KBM-7 (cell line): ENCODE results near the gene RARS2.
A peak's percentile ranks its signal among the peaks of the same experiment; 100 is the strongest.
"Not testable (repeated sequence)": the region's sequence is repeated elsewhere in the genome, so short reads cannot be mapped to it uniquely, and the experiment has no call there.

Source experiments
- DNase-seq: peaks from one replicate; pipeline ENCODE4 v3.0.0-alpha.2; 2015
- in situ Hi-C: fragments of 300-500 bp; cut with MboI; formaldehyde crosslinking; loops from 2 replicates; pipeline ENCODE4 v1.14.3; 2020; ENCODE audit warnings: low sequenced_read_pairs, low pct_unique_long_range_greater_than_20kb, mixed read lengths

The RARS2 gene, protein sequence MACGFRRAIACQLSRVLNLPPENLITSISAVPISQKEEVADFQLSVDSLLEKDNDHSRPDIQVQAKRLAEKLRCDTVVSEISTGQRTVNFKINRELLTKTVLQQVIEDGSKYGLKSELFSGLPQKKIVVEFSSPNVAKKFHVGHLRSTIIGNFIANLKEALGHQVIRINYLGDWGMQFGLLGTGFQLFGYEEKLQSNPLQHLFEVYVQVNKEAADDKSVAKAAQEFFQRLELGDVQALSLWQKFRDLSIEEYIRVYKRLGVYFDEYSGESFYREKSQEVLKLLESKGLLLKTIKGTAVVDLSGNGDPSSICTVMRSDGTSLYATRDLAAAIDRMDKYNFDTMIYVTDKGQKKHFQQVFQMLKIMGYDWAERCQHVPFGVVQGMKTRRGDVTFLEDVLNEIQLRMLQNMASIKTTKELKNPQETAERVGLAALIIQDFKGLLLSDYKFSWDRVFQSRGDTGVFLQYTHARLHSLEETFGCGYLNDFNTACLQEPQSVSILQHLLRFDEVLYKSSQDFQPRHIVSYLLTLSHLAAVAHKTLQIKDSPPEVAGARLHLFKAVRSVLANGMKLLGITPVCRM

DNA sequence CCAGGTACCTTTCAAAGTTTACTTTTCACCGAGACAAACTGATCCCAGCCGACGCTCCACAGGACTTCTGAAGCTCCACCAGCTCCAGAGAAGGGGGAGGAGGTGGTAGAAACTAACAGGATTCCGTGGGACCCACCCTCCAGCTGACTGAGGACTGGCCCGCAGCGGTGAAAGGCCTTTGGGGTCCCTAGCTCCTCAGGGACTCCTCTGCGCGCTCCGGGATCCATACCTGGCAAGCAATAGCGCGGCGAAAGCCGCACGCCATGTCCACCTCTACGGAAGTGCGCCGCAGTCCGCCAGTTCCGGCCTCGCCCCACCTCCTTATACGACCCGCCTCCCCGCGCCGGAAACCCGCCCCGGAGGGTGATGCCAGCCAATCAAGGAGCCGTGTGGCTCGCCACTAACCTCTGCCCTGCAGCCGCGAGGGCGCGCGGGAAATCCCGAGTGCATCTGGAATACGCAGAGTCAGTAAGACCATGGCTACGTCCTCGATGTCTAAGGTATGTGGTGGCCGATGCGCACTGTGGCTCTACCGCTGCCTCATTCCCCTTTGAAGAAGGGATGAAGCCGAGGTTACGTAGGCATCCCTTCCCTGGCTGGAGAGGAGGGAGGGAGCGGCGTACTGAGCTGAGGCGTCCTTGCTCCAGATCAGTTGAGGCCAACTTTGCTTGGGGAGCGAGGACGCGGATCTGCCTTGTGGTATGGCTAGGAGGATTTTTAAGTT lies at the start of gene RARS2, which contains the start of gene ORC3:
TSS of gene RARS2 (minus strand) at position 295 of the 724 bp plus-strand sequence. CDS start at position 265, 30 bp downstream.
TSS of gene ORC3 (plus strand) at position 443 of the 724 bp plus-strand sequence. CDS start at position 477, 34 bp downstream.
- DNase-seq: peak; percentile 95
- in situ Hi-C loops: no loop called here

DNA sequence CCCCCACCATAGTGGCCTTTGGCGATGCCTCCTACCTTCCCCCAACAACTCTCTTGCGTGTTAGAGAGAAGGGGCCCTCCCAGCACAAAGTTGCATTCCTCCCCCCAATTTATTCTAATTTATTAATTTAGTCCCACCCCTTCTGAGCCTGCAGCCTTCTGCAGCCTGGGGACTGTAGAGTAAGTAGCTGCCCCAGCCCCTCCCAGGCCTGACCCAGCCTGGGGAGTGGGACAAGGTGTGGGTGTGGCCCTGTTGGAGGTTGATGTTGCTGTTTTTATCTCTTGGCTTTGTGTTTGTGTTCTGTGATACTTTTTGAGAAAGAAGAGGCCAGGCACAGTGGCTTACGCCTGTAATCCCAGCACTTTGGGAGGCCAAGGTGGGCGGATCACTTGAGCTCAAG lies 49.6 kb upstream of the RARS2 start:
- in situ Hi-C loops: no loop called here
- DNase-seq: no peak

DNA sequence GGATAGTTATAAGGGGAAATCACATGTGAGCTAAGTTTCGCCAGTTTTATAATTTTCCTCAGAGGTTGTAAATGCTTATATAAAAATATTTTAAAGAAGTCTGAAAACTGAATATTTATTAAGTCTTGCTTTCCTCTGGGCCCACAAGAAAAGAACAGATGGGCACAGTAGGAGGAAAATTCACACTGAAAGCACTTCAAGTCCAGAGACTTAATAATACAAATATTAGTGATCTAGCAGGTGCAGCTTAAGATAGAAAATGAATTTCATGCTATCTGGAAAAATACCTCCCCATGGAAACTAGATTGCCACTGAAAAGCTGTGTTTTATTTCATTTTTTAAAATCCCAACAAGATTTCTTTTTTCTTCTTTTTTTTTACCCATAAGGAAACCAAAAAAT lies 47.3 kb upstream of the RARS2 start:
- no peak for DNase-seq
- in situ Hi-C loops: no loop called here

DNA sequence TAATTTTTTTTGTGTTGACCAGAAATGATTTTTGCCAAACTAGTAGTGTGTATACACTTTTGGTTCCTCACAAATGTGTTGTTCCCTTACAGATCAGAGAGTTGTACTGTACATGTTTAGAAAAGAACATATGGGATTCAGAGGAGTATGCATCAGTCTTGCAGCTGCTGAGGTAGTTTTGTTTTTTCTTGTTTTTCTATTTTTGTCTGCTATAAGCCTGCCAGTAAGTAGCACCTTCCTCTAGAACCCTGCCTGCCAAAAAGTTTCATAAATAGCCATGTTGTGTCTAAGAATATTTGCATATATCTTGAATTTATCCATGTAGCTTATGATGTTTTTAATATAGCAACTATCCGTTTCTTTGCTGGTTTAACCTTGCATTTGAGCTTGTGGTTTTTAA lies 46.5 kb upstream of the RARS2 start:
- in situ Hi-C loops: no loop called here
- no peak for DNase-seq

DNA sequence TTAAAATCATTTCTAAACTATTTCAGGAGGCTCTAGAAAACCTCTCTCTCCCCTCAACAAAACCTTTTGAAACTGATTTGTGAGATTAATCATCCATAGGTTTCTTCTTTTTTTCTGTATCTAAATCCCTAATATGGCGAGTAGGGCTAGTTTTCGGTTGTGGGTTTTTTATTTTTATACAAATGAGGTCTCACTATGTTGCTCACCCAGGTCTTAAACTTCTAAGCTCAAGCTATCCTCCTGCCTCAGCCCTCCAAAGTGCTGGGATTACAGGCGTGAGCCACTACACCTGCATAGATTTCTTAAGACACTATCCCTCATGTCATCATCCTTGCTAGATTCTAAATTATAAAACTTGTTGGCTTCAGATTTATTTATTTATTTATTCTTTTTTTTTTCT lies 44.1 kb upstream of the RARS2 start:
- no peak for DNase-seq
- in situ Hi-C loops: no loop called here

DNA sequence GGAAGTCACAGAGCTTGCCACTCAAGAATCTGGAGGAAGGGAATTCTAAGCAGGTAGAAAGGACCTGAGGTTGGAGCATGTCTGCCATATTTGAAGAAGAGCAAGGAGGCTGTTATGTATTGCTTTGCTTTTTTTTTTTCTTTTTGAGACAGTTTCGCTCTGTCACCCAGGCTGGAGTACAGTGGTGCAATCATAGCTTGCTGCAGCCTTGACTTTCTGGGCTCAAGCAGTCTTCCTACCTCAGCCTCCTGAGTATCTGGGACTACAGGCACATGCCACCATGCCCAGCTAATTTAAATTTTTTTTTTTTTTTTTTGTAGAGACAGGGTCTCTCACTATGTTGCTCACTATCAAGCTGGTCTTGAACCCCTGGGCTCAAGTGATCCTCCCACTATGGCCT lies 41.0 kb upstream of the RARS2 start:
- no peak for DNase-seq
- in situ Hi-C loops: no loop called here

DNA sequence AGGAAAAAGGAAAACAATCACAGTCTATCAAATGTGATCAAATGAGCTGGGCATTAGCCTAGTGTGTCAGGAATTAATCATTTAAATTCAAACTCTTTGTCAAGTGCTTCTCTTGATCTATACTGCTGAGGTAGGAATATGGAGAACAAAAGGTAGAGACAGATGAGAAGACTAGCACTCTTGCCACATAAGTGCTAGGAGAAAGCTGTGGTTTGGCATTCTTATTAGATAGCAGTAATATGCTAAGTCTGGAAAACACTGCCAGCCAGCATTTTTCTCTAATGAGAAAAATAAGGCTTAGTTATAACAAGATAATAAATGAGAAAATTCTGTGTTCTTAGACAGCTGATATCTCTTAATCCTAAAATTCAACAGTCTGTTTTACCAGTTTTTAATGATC lies 39.1 kb upstream of the RARS2 start:
- DNase-seq: no peak

DNA sequence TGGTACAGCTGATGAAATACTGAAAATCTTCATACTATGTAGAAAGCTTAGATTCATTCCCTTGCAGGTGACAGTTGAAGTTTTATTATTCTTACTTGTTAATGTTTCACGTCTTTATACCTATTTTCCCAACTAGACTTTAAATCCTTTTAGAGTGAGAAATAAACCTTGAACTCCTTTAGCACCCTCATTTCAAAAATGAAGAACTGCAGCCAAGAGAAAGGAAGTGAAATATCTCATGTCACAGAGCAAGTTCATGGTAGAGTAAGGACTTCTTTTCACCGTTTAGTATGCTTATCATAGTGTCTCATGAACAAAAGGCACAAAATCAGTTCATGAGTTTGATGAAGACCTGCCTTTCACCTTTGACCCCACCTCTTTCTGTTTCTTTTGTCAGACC lies 38.6 kb upstream of the RARS2 start:
- no peak for DNase-seq
- in situ Hi-C loops: no loop called here

More for the DNA sequence above, 39.1 kb upstream of the RARS2 start:
- in situ Hi-C loops: no loop called here

DNA sequence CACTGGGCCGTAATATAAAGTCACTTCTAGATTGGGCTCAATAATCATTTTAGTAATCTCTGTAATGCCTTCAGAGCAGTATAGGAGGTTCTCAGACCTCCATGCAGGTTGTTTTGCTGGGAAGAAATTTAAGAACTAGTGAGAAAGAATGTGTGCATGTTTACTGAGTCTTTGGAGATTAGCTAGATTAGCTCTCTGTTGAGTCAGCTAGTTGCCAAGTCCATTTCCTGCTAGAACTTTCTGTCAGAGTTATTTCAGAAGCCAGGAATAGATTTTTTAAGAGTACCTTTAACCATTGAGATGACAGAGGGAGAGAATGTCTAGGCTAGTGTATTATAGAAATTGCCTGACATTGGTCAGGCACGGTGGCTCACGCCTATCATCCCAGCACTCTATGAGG lies 33.5 kb upstream of the RARS2 start:
- in situ Hi-C loops: no loop called here
- no peak for DNase-seq

DNA sequence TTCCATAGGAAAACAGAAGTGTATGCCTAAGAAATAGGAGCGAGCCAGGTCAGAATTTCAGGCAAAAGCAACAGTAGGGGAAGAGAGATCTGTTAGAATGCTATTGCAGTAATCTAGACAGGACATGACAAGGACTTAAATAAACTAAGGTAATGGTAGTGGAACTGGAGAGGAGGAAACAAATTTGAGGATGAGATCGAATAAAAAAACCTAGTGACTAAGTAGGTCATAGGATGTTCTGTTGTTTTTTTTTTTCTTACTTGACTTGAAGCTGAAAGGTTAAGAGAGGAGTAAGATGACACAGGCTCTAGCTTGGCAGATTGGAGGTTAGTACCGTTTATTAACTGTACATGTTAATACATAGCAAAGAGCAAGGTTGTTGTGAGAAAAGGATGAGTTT lies 28.7 kb upstream of the RARS2 start:
- in situ Hi-C loops: no loop called here
- DNase-seq: no peak

DNA sequence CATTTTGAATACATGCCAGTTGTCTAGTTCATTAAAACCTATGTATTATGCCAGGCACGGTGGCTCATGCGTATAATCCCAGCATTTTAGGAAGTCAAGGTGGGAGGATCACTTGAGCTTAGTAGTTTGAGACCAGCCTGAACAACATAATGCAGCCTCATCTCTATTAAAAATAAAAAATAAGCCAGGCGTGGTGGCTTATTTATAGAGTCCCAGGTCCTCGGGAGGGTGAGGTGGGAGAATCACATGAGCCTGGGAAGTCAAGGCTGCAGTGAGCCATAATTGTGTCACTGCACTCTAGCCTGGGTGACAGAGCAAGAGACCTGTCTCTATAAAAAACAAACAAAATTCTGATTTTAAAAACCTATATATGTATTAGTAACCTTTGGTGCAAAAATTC lies 27.6 kb upstream of the RARS2 start:
- in situ Hi-C loops: no loop called here
- no peak for DNase-seq

DNA sequence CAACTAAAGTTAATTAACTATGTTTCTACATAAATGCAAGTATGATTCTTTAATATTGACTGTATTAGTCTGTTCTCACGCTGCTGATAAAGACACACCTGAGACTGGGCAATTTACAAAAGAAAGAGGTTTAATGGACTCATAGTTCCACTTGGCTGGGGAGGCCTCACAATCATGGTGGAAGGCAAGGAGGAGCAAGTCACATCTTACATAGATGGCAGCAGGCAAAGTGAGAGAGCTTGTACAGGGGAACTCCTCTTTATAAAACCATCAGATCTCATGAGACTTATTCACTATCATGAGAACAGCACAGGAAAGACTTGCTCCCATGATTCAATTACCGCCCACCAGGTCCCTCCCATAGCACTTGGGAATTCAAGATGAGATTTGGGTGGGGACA lies 23.2 kb upstream of the RARS2 start:
- DNase-seq, in situ Hi-C loops: not testable (repeated sequence)

DNA sequence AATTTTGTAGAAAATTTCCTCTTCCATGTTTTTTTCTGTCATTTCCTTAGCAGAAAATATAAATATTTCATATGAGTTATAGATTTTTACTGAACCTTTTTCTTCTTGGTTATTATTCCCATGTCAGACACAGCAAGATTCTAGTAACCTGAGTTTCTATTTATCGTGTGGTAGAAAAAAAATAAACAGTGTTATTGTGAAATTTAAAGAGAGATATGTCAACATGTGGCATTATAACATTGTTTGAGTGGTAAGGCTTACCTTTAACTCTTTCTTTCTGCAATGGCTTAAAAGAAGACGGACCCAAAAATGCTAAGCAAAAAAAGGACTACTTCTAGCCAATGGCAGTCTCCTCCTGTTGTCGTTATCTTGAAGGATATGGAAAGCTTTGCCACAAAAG lies 19.0 kb upstream of the RARS2 start:
- in situ Hi-C loops: no loop called here
- no peak for DNase-seq

DNA sequence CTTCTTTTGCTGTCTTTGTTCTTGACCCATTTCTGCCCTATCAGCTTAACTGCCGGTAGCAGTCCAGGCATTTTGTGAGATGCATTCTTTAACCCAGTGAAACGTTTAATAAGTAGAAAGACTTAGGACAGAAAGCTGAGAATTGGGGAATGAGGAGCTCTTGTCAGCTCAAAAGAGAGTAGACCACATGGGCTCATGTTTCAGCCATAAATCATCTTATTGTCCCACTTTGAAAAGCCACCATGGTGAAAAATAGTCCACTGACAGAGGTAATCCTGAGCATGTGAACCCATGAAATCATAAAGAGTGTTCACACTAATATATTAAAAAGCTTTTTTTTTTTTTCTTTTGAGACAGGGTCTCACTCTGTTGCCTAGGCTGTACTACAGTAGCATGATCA lies 16.4 kb upstream of the RARS2 start:
- in situ Hi-C loops: no loop called here
- DNase-seq: no peak

DNA sequence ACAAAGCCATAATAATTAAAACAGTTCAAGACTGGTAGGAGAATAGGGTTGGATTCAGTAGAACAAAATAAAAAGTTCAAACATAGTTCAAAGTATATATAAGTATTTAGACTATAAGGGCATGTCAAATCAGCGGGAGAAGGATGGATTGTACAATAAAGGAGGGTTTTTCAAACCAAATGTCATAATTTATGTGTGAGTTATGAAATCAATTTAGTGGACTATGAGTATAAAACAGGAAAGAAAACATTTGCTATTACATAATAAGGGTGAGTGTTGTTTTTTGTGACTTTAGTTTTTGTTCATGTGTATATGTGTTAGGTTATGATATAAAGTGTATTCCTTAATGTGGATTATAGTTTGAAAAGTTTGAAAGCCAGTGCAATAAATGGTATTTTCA lies 10.8 kb upstream of the RARS2 start:
- no peak for DNase-seq
- in situ Hi-C loops: no loop called here

DNA sequence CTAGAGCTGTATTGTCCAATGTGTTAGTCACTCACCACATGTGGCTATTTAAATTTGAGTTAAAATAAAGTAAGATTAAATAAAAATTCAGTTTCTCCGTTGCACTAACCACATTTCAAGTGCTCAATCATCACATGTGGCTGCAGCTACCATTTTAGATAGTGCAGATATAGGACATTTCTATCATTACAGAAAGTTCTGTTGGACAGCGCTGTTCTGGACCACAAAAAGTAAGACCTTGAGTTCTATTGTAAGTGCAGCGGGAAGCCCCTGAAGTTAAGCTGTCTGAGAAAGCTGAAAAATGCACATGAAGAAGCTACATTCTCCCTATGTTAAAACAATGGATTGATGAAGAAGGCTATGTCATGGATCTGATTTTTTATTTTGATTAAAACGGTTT lies 1.2 kb upstream of the RARS2 start:
- no peak for DNase-seq
- in situ Hi-C loops: no loop called here

DNA sequence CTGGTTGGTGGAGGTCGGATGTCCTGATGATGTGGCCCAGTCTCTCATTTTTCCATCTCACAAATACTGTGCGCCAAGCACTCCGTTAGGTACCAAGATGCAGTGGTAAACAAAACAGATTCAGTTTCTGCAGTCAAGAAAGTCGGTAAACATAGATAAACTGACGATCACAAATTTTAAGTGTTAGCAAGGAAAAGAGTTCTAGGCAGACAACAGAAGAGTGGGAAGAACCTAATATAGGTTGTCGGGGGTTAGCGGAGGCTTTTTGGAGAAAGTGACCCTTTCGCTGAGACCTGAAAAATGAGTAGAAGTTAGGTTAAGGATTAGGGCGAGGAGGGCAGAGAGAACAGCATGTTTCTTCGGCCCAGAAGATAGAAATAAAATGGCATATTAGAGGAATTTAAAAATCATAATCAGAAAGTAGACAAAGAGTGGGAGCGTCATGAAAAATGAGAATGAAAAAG lies 662 bp upstream of the RARS2 start:
- no peak for DNase-seq
- in situ Hi-C loops: no loop called here

DNA sequence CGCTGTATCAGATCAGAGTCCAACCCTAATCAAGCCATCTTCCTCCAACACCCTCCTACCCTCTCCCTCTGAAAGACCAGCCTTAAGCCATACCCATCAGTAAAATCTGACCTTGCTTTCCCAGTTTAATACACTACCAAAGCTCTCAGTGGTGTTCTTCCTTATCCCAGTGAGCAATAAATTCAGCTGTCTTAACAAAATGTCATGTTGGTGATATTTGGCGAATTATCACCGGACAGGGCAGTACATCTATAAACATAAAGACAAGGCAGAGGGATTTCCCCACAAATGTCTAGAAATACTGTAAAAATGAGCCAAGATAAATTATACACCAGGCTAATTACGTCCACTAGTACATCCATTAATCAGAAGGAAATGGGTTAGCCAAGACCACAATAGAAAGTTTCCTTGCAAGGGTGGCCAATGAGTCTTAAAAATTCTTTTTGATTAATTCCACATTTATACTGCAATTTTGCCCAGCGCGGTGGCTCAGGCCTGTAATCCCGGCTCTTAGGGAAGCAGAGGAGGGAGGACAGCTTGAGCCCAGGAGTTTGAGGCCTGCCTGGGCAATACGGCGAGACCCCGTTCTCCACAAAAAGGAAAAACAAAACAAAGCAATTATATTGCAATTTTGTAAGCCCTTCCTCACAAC lies 905 bp downstream of the RARS2 start:
- no peak for DNase-seq
- in situ Hi-C loops: no loop called here

DNA sequence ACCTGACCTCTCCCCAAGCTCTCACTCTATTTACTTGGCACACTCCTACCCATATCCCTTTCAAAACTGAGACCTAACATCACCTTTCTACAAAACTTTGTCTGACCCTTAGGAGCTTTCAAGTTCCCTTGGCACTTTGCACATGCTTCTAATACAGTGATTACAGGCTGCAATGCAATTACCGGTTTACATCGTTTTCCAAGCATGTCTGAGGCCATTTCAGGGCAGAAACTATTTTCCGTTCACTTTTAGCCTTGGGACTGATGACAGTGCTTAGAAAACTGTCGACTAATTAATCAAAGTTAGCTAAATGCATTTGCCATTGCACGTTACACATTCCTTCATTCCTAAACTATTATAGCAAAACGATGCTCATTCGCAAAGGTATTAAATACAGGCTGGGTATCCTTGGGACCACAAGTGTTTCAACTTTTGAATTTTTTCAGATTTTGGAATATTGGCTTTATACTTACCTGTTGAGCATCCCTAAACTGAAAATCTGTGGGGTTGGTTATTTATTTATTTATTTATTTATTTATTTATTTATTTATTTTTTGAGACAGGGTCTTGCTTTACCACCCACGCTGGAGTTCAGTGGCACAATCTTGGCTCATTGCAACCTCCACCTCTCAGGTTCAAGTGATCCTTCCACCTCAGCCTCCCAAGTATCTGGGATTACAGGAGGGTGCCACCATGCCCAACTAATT lies 3.3 kb downstream of the RARS2 start:
- no peak for DNase-seq
- in situ Hi-C loops: no loop called here
